ENCODE results near the gene MBNL1.

MBNL1 gene

DNA sequence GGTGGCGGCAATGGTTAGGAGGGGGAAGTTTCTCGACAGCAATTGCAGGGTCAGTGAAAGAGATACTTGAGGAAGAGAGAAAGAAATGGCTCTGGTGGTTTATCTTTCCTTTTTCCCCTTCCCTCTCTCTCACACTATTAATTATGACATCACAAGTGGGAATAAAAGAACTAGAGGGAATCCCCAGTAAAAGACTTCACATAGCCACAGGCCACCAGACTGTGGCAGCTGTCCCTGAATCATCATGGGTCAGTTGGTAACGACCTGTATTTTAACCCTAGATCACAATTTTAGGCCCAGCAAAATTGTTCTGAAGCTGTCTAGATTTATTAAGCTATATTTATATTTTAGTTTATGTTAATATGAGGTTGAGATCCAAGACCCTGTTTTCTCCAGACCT, 40.3 kb downstream of the MBNL1 start:
- in situ Hi-C loops (cut with MboI; ENCODE audit: low pct_unique_long_range_greater_than_20kb, low sequenced_read_pairs), result no loop called here
- no peak for DNase-seq

DNA sequence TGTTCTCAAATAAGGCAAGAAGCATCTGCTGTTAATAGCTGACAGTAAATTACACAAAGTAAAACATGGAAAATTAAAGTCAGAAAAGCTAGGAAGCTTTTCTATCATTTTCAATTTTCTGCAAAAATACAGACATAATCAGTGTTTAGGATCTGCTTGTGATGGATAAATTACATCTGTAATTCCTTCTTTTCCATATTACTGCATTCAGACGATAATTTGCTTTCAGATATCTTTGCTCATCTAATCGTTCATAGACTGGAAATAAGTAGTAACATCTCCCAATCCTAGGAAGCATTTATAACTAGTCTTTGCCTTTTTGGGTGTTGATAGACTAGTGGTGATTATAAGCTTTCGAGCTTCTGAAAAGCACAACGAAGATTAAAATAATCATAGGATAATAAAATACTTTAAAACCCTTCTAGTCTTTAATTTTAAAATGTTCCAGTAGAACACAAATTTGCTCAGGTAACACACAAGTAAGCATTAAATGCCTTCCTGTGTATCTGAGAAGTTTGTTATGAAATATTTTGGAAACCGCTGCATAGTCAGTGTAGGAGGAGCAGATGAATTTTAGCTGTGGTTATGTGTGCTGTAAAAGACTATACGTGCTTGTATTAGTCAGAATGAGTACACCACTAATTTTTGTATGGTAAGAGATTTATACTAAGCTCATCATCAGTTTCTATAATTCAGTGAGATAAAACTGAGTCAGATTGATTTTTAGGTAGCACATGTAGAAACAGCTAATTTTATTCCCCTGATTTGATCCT, 41.0 kb downstream of the MBNL1 start:
- no peak for DNase-seq
- in situ Hi-C loops (cut with MboI; ENCODE audit: low pct_unique_long_range_greater_than_20kb, low sequenced_read_pairs), result no loop called here

DNA sequence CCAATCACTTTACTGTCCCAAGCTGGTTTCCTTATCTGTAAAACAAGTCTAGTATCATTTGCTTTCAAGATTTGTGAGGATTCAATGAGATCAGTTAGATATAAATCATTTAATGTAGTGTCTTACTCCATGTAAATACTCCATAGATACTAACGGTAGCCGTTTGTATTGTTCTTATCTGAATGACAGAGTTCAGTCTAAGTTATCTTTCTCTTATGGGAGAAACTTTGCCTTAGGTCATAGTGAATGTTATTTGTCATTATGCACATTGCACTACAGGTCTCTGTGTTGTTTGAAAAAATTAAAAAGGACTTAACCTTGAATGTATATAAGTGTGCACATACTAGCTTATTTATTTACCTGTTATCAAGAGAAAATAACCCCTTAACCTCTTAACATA, 44.7 kb downstream of the MBNL1 start:
- DNase-seq, result no peak
- in situ Hi-C loops (cut with MboI; ENCODE audit: low pct_unique_long_range_greater_than_20kb, low sequenced_read_pairs), result no loop called here

DNA sequence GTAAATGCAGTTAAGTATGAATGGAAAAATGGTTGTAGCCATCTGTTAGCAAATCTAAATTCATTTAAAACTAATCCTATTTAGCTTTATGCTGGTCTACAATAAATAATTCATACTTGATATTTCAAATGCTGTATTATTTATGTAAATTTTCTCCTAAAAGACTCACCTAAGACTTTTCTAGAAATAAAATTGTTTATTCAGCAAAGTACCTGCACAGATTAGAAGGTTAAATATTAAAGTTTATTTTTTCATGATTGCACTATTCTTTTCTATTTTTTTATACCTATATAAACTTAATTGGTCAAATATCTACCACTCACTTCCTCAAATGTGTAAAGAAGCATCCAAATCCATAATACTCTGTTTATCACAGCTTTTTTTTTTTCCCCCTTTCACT, 45.2 kb downstream of the MBNL1 start:
- in situ Hi-C loops (cut with MboI; ENCODE audit: low pct_unique_long_range_greater_than_20kb, low sequenced_read_pairs), result no loop called here

DNA sequence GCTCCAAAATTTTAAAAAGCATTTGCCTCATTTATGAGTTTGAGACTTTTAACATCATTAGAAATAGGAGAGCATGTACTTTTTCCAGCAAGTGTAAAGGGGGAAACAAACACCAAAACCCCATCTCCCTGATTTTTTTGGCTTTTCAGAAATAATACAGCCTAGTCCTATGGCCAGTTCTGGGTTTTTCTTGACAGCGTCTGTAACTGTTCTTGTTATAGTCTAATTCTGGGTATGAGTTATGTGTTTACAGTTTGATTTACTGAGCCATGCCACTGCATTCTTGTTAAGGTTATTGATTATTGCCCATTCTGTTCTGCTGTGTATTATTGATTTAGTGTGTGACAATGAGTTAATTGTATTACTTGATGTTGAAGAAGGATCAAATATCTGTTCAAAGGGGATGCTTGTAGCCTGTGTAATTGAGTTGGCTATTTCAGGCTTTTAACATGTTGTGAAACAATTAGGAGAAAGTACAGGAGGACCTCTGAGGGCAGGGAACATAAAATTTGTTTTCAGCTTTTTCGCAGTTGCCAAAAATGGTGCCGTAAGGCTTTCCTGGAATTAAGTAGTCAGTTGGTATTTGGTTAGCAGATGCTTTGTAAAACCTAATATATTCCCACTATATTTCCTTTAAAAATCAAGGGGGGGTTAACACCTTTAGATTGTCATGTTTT, 46.1 kb downstream of the MBNL1 start:
- in situ Hi-C loops (cut with MboI; ENCODE audit: low pct_unique_long_range_greater_than_20kb, low sequenced_read_pairs), result no loop called here
- no peak for DNase-seq

More for the DNA sequence above, 45.2 kb downstream of the MBNL1 start:
- no peak for DNase-seq

DNA sequence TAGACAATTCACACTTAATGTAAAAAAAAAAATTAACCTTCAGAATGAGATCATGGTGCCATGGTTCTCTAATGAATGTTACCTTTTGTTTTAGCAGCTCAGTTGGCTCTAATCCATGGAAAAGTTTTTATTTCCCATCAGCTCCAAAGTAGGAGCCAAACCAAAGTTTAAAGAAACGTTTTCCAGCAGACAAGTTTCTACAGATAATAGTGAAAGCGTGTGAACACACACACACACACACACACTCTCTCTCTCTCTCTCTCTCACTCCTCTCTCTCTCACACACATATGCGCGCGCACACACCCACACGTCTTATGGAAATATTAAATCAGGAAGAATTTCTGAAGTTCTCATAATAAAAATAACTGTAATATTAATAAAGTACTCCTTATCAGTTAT, 46.9 kb downstream of the MBNL1 start:
- no peak for DNase-seq
- in situ Hi-C loops (cut with MboI; ENCODE audit: low pct_unique_long_range_greater_than_20kb, low sequenced_read_pairs), result no loop called here

DNA sequence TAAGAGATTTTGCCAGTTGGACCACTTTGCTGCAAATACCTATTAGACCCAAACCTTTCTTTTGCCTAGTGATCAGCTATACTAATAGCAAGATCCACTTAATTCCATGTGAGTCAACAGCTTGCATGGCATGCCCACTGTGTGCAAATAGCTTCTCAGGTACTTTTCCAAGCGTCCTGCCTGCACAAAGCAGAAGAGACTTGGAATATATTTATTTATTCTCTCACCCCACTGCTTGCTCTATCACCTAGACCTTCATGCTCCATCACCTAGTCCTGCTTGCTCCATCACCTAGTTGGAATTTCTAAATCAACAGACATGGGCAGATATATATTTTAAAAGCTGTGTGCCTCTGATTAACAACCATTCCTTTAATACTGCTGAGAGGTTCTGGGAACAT, 47.6 kb downstream of the MBNL1 start:
- in situ Hi-C loops (cut with MboI; ENCODE audit: low pct_unique_long_range_greater_than_20kb, low sequenced_read_pairs), result no loop called here
- no peak for DNase-seq

DNA sequence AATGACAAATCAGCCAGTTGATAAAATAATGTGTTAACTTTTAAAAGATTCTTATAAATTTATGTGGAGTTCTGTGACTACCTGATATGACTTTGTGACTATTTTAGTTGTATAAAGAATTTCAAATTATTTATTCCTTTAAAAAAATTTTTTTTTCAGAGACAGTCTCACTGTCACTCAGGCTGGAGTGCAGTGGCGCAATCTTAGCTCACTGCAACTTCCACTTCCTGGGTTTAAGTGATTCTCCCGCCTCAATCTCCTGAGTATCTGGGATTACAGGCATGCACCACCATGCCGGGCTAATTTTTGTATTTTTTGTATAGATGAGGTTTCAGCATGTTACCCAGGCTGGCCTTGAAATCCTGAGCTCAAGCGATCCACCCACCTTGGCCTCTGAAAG, 48.5 kb downstream of the MBNL1 start:
- in situ Hi-C loops (cut with MboI; ENCODE audit: low pct_unique_long_range_greater_than_20kb, low sequenced_read_pairs), result no loop called here
- DNase-seq, result no peak

DNA sequence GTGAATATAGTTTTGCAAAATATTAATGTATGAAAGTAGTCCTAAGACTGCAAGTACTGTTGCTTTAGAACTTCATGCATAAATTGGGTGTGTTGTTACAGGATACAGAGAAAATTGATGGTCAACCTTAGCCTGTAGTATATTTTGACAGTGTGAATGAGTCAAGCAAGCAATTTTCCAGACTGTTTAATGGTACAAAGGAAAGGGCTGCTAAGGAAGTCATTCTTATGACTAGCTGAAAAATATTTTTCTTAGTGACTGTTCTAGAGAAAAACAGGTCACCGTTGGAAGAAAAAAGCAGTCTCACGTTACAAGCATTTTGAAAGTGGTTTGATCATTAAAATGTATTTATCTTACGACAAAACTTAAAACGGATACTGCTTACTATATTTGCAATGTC, 49.2 kb downstream of the MBNL1 start:
- no peak for DNase-seq
- in situ Hi-C loops (cut with MboI; ENCODE audit: low pct_unique_long_range_greater_than_20kb, low sequenced_read_pairs), result no loop called here

DNA sequence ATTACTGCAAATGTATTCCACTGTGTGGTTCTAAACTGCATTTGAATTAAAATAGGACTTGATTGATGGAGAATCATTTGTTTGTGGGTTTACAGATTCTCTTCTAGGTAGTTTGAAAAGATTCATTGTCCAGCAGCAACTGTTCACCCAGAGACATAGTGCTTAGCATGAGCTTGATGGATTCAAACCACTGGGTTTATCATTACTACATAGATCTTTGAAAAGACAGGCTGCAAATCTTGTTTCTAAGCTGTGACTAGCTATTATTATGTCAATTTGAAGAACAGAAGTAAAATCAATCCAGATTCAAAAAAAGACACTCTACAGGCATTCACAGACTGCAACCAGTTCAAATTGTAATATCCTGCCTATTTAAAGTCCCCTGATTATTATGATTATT, 49.8 kb downstream of the MBNL1 start:
- no peak for DNase-seq
- in situ Hi-C loops (cut with MboI; ENCODE audit: low pct_unique_long_range_greater_than_20kb, low sequenced_read_pairs), result no loop called here

DNA sequence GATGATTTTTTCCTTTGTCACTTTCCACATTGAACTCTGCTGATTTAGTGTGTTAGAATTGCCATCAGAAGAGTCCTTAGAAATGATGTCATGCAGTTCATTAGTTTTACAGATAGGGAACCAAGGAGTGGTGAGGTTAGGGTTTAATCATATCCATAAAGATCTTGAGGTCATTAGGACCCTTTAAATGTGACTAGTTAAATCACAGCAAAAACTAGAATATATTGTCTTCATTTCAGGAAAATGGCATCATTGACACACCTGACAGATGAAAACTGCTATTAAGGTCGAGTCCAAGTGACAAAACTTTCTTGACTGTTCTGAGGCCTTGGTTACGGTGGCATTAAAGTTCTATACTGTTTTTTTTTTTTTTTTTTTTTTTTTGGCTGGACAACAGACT, 50.5 kb downstream of the MBNL1 start:
- in situ Hi-C loops (cut with MboI; ENCODE audit: low pct_unique_long_range_greater_than_20kb, low sequenced_read_pairs), result no loop called here
- no peak for DNase-seq

DNA sequence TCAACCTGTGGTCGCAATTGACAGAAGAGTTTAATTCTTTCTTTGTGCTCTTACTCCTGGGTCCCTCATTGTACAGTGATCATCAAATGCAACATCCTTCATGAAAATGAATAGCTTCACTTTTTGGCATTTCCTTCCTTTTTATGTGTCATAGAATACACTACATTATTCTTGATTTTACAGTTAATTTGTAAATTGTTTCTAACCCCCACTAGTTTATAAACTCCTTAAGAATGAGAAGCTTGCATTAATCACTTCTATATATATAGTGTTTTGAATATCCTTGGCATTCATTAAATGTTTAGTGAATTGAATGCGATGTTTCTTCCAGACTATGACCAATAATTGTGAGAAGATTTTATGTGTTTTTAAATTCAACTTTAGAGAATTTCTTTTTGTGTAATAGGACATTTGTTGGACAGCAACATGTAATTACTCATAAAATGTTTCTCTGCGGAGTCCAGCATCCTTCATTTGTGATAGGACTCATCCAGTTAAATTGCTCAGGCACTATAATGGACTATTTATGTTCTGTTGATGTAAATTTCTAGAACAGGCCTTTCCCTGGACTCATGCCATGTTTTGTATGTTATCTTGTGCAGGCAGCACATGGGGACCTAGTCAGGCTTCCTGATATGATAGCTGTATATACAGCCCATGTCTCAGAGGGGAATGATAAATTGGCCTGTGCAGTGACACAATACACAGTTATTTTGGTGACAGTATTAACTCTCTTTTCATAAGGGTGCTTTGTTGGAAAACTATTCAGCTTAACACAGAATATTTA, 51.3 kb downstream of the MBNL1 start:
- in situ Hi-C loops (cut with MboI; ENCODE audit: low pct_unique_long_range_greater_than_20kb, low sequenced_read_pairs), result no loop called here
- DNase-seq, result peak; percentile 24

DNA sequence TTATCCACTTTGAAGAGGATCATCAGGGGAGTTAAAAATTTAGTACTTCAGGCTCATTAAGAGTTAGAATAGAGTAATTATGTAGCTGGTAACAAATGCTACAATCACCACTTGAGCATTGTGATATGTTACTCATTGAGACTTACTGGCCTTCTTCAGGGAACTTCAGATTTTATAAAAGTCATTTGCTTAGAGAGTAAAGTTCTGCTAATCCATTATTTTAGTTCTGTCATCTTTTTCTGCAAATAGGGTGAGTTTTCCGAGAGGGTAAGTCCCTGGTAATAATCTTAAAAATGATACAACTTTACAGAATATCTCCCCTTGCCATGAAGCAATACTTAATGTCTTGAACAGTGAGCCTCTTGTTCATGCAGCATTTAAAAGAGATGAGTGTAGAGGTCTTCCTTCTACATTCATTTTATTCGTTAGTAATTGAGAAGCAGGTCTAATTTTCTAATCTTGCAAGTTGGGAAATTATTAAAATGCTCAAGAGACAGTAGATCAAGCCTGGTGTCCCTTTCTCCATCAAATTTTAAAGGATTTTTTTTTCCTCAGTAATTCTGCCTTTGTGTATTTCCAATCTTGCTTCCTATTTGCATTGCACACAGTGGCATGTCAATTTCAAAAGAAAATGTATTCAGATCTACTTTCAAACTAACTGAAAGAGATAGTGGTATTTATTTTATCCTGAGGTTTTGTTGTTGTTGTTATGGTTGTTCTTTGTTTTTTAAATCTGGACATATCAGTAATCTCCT, 52.6 kb downstream of the MBNL1 start:
- in situ Hi-C loops (cut with MboI; ENCODE audit: low pct_unique_long_range_greater_than_20kb, low sequenced_read_pairs), result no loop called here
- no peak for DNase-seq

DNA sequence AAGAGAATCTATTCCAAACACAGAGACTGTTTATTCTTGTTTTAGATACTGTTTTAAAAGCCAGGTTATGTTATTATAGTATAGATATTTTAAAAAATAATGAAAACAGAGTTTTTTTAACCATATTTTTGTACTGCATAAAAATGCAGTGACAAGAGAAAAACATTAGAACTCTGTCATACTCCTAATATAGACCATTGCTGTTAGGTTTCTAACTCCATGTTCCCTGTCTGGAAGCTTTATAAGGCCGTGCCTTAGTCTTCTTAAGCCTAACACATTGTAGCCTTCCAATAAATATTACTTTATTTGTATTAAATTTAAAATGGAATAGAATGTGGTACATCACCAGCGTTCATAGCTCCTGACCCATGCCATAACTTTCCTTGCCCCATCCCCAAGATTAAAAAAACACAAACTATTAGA, 53.2 kb downstream of the MBNL1 start:
- DNase-seq, result no peak
- in situ Hi-C loops (cut with MboI; ENCODE audit: low pct_unique_long_range_greater_than_20kb, low sequenced_read_pairs), result no loop called here

DNA sequence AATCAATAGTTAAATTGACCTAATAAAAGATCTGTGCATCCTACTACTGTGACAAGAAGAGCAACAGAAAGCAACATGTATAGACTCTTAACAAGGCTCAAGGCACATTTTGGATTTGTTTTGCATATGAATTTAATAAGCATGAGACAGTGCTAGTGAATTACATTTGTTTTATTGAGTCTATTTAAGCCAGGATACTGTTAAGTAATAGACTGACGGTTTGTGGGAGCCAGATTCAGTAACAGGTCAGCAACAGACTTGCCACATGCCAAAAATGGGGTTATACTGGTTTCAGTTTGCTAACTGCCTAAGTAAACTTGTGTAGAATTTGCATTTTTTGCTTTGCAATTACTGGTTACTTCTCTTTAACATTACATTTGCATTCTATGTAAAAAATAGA, 54.0 kb downstream of the MBNL1 start:
- no peak for DNase-seq
- in situ Hi-C loops (cut with MboI; ENCODE audit: low pct_unique_long_range_greater_than_20kb, low sequenced_read_pairs), result no loop called here

DNA sequence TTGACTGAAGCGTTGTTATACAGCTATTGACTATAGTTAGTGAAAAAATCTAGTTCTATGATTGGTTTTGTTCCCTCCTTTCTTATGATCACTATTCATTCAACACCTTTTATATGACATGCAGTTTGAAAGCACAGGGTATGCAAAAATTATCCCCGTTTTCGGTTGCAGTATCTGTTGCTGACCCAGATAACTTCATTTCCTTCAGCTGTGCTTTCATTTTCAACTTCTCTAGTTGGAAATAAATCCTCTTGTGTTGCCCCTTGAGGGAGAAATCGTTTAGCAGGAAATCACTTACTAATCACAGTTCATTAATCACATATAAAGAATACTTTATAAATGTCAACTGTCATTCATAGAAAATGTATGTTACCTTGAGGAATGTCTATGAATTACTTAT, 55.1 kb downstream of the MBNL1 start:
- in situ Hi-C loops (cut with MboI; ENCODE audit: low pct_unique_long_range_greater_than_20kb, low sequenced_read_pairs), result no loop called here
- no peak for DNase-seq

DNA sequence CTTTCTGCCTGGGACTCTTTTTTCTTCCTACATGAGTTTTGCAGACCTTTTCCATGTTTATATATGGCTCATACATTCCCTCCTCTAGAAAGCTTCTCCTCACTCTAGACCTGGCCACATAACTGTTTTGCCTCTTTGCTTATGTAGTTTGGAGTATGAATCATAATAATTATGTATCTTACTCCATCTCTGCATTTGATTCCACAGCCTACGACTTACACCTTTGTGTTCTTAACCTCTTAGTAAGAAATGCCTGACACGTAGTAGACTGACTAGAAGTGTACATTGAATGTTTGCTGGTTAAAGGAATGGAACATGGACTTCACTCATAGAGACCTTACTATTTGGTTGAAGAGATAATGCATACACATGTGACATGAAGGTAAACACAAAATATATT, 56.4 kb downstream of the MBNL1 start:
- in situ Hi-C loops (cut with MboI; ENCODE audit: low pct_unique_long_range_greater_than_20kb, low sequenced_read_pairs), result no loop called here
- DNase-seq, result no peak

DNA sequence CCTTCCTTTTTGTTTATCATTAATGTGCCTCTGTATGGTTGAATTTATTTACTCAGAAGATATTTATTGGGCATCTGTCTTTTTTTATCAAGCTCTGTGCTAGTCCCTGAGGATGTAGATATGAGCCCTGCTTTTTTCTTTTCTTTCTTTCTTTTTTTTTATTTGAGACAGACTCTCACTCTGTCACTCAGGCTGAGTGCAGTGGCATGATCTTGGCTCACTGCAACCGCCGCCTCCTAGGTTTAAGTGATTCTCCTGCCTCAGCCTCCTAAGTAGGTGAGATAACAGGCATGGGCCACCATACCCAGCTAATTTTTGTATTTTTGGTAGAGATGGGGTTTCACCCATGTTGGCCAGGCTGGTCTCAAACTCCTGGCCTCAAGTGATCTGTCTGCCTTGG, 58.5 kb downstream of the MBNL1 start:
- in situ Hi-C loops (cut with MboI; ENCODE audit: low pct_unique_long_range_greater_than_20kb, low sequenced_read_pairs), result no loop called here

DNA sequence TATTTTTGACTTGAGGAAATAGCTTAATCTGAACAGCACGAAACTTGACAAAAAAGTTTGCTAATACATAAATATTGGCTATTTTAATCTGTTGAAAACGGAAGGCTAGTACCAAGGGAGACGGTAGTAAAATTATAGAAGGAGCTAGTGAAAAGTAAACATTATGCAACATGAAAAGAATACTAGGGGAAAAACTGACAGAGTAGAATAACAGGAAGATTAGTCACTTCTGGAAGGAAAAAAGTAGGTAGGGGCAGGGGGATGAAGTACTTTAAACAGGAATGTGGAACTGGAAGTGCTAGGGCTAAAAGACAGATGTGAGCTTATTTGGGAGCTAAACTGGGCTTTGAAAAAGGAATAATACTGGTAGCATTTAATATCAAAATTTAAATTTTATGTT, 60.1 kb downstream of the MBNL1 start:
- in situ Hi-C loops (cut with MboI; ENCODE audit: low pct_unique_long_range_greater_than_20kb, low sequenced_read_pairs), result no loop called here
- DNase-seq, result peak; percentile 30

More for the DNA sequence above, 58.5 kb downstream of the MBNL1 start:
- DNase-seq, result no peak

DNA sequence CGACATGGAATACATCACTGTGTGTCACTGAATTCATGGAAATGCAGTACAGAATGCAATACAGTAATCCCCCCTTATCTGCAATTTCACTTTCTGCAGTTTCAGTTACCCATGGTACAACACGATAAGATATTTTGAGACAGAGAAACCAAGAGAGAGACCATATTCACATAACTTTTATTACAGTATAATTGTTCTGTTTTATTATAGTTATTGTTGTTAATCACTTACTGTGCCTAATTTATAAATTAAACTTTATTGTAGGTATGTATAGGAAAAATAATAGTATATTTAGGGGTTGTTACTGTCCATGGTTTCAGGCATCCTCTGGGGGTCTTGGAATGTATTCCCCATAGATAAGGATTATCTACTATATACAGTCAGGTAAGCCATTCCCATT, 61.8 kb downstream of the MBNL1 start:
- in situ Hi-C loops (cut with MboI; ENCODE audit: low pct_unique_long_range_greater_than_20kb, low sequenced_read_pairs), result no loop called here

More for the DNA sequence above, 61.8 kb downstream of the MBNL1 start:
- no peak for DNase-seq
